Upper lobe of left lung (tissue), 6 donors: Measurements from ENCODE around the gene HLA-B. TPM values are rescaled to one million over a fixed set of nuclear protein-coding genes. Genes with fewer than 3 reads are reported as not detected.

Experiments used
- ATAC-seq, 2 donors: fragments of 200-7000 bp; cut with Tn5 transposase; one replicate each; pipeline ENCODE4 v1.9.1; 2022; ENCODE audit warnings: mild to moderate bottlenecking in 2 of 2, moderate library complexity in 2 of 2; ENCODE audit not compliant: low FRiP score in 2 of 2
- DNase-seq, 2 donors: peaks; one replicate each; pipeline ENCODE4 v3.0.0-alpha.2; 2019 to 2020
- H3K27ac ChIP-seq, 4 donors: fragments of 200-600 bp; sonication (generic); one replicate each; pipeline ENCODE4 v1.5.1; 2016 to 2019
- H3K27me3 ChIP-seq, 4 donors: fragments of 200-600 bp; sonication (generic); one replicate each; pipeline ENCODE4 v1.5.1; 2017 to 2019
- H3K36me3 ChIP-seq, 4 donors: fragments of 200-600 bp; sonication (generic); one replicate each; pipeline ENCODE4 v1.5.1; 2016 to 2019
- H3K4me1 ChIP-seq, 4 donors: fragments of 200-600 bp; sonication (generic); one replicate each; pipeline ENCODE4 v1.5.1; 2018 to 2019
- H3K4me3 ChIP-seq, 4 donors: fragments of 200-600 bp; sonication (generic); one replicate each; pipeline ENCODE4 v1.5.1; 2017 to 2019; ENCODE audit warnings: mild to moderate bottlenecking in 2 of 4, moderate library complexity in 1 of 4
- H3K9me3 ChIP-seq, 4 donors: fragments of 200-600 bp; sonication (generic); one replicate each; pipeline ENCODE4 v1.5.1; 2018 to 2019
- EP300 ChIP-seq, 4 donors: sonication (generic); formaldehyde crosslinking; IDR thresholded peaks; one replicate each; pipeline ENCODE4 v1.5.1; 2017; ENCODE audit warnings: antibody characterized with exemption in 4 of 4, control low read depth in 2 of 4
- POLR2A ChIP-seq, 4 donors: fragments of 450-650 bp; IDR thresholded peaks; one replicate each; pipeline ENCODE4 v1.5.1; 2016 to 2017; ENCODE audit warnings: antibody characterized with exemption in 4 of 4, mild to moderate bottlenecking in 2 of 4
- POLR2AphosphoS5 ChIP-seq, 2 donors: sonication (generic); formaldehyde crosslinking; IDR thresholded peaks; one replicate each; pipeline ENCODE4 v1.5.1; 2017; ENCODE audit warnings: antibody characterized with exemption in 2 of 2
- WGBS, 2 donors: methylation state at CpG; one replicate each; pipeline ENCODE4 v1.1.5; 2017 to 2018; 5-methylcytosine and 5-hydroxymethylcytosine counted together
- total RNA-seq, 6 donors: library from RNA; depleted of rRNA in 4 of 6; stranded (reverse); fragments of >200 nt in 4 of 6; gene quantifications; one replicate each; pipeline versions ENCODE4 v1.1.0 to v1.2.1, GENCODE V29; 2016 to 2021
- TF ChIP-seq, protein P1 (sequence below), 6 experiments: fragments of 450-650 bp in 4 of 6; fragments of 200-600 bp in 2 of 6; sonication (generic) in 2 of 6; IDR thresholded peaks; one replicate each; pipeline ENCODE4 v1.5.1; 2016 to 2019; ENCODE audit warnings: antibody characterized with exemption in 6 of 6
- donor health status: DM: no; HTN: no; CAD: no; lungs with moderate emphysema.
- donor health status: DM: no; HTN: yes; CAD: no; lungs with severe emphysema.

Gene HLA-B
- total RNA-seq, 6 donors from 2014 or later = 1,716 to 2,968 (median 2,484) TPM

DNA sequence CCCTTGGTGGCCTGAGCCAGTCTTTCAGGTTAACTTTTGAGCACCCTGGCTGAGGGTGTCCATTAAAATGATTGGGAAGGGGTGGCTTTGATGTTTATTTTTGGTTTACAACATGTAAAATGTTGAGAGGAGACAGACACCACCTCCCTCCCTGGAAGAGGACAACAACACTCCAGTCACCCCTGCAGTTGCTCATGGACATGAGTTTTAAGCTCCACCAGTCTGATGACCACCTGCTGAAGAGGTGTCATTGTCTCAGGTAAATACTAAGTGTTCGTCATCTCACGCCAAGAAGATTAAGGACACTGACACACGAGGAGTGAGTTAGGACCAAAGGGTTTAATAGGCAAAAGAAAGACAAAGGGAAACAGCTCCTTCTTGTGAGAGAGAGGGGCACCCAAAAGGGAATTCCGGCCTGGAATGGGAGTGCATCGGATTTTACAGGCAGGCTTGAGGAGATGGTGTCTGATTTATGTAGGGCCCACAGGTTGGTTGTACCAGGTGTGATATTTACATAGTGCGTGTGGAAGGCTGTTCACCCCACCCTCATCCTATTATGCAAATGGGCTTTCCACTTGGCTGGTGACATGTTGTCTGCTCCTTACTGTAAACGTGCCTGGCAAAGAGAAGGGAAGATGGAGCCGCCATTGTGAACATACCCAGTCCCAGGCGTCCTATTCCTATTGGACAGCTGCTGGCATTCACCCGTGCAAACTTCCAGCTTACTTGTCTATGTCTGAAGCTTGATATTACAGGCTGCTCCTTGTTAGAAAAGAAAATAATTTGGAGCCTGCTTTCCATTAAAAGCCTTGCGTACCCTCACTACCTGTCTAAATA, 6.6 kb downstream of the HLA-B start:
- Histone ChIP-seq H3K36me3 (peaks cover 6 to 28% (median 18%) of the 10 kb centered on the region in 4 donors), H3K9me3 (no peaks in the 10 kb centered on the region), H3K27me3 (no peaks in the 10 kb centered on the region), H3K4me3 (no peak overlapping the region), H3K4me1 (peaks cover 11 to 22% (median 16%) of the 10 kb centered on the region in 4 donors), H3K27ac (no peak overlapping the region)
- DNase-seq (no peak), ATAC-seq (no peak)
- 63 to 69% methylated on average over 11 of the region's 11 CpGs for WGBS, 2 donors
- TF ChIP-seq EP300 (IDR thresholded peaks at IDR 0.05) (no peak), POLR2AphosphoS5 (IDR thresholded peaks at IDR 0.05) (no peak), POLR2A (IDR thresholded peaks at IDR 0.05) (no peak)
- TF ChIP-seq, protein P1, sequence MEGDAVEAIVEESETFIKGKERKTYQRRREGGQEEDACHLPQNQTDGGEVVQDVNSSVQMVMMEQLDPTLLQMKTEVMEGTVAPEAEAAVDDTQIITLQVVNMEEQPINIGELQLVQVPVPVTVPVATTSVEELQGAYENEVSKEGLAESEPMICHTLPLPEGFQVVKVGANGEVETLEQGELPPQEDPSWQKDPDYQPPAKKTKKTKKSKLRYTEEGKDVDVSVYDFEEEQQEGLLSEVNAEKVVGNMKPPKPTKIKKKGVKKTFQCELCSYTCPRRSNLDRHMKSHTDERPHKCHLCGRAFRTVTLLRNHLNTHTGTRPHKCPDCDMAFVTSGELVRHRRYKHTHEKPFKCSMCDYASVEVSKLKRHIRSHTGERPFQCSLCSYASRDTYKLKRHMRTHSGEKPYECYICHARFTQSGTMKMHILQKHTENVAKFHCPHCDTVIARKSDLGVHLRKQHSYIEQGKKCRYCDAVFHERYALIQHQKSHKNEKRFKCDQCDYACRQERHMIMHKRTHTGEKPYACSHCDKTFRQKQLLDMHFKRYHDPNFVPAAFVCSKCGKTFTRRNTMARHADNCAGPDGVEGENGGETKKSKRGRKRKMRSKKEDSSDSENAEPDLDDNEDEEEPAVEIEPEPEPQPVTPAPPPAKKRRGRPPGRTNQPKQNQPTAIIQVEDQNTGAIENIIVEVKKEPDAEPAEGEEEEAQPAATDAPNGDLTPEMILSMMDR (IDR thresholded peaks at IDR 0.05) = no peak

DNA sequence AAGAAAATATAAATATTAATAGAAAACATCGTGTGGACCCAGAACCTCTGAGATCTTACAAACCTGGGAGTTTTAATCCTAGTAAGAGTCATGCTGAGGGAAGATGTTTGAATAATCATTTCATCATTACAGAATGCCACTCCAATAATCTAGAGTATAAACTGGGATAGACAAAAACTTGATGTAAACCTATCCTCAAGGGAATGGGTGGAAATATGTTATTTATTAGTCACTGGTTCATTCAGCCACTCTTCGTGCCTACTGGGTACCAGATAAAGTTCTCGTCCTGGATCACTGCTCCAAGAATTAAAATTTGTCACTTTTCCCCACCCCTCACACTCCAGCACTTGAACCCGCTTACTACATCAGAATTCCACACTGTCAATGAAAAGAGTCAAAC, 7.7 kb downstream of the HLA-B start:
- 75 to 80% methylated on average over 4 of the region's 4 CpGs for WGBS, 2 donors
- Histone ChIP-seq H3K27ac (no peak overlapping the region), H3K4me3 (no peak overlapping the region), H3K4me1 (peaks cover under 1 to 16% (median 7%) of the 10 kb centered on the region in 4 donors), H3K27me3 (no peaks in the 10 kb centered on the region), H3K9me3 (no peaks in the 10 kb centered on the region), H3K36me3 (peaks cover 6 to 17% (median 8%) of the 10 kb centered on the region in 4 donors)
- TF ChIP-seq, protein P1 (IDR thresholded peaks at IDR 0.05) = no peak
- TF ChIP-seq EP300 (IDR thresholded peaks at IDR 0.05) = no peak
- TF ChIP-seq POLR2A (IDR thresholded peaks at IDR 0.05) = no peak
- TF ChIP-seq POLR2AphosphoS5 (IDR thresholded peaks at IDR 0.05) = no peak
- ATAC-seq (no peak), DNase-seq (no peak)

DNA sequence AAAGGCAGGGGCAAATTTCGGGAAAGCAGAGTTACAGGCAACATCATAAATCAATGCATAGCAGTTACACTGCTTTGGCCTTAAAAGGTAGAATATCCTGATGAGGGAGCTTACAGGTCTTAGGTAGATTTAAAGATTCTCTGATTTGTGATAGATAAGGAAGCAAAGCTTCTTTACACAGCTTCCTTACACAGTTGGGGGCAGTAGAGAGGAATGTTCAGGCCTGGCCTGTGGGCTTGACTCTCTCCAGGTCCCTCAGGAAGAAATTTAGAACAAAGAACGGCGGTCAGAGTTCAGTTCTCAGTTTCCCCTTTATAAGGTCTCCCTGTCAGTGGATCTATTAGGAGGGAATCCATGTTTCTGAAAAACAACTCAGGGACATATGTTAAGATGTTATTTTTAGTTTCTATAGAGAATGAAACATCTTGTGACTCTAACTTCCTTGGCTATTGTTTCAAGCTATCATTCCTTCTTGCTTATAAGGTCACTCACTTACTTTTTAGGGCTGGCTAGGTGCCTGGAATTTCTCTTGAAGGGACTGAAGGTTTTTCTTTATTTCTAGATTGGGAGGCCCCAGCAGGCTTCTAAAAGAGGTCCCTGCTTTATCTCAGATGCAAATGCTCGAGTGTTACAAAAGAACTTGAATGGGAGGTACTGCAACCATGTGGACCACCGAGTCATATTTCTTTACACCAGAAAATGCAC, 11.8 kb downstream of the HLA-B start:
- Histone ChIP-seq H3K27ac (no peak overlapping the region), H3K27me3 (no peaks in the 10 kb centered on the region), H3K9me3 (peaks cover 0 to 5% (median 0%) of the 10 kb centered on the region in 4 donors), H3K36me3 (no peaks in the 10 kb centered on the region), H3K4me1 (no peaks in the 10 kb centered on the region), H3K4me3 (no peak overlapping the region)
- 60 to 67% methylated on average over 5 of the region's 5 CpGs for WGBS, 2 donors
- ATAC-seq = no peak
- TF ChIP-seq, protein P1 (IDR thresholded peaks at IDR 0.05) = no peak
- TF ChIP-seq POLR2A (IDR thresholded peaks at IDR 0.05) (no peak), POLR2AphosphoS5 (IDR thresholded peaks at IDR 0.05) (no peak), EP300 (IDR thresholded peaks at IDR 0.05) (no peak)
- no peak for DNase-seq

DNA sequence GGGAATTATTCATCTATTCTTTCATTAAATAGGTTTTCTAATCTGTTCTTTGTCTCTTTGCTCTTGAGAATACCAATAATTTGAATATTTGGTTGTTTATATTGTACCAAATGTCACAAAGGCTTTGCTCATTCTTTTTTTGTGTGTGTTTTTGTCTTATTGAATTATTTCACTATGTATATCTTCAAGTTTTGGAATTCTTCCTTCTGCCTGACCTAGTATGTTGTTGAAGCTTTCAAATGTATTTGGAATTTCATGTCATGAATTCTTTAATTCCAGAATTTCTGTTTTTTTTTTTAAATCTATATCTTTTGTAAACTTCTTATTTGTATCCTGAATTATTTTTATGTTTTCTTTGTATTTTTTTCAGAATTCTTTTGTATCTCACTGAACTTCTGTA, 16.8 kb downstream of the HLA-B start:
- Histone ChIP-seq H3K36me3 (no peaks in the 10 kb centered on the region), H3K4me1 (no peaks in the 10 kb centered on the region), H3K27me3 (no peaks in the 10 kb centered on the region), H3K4me3 (no peak overlapping the region), H3K27ac (no peak overlapping the region), H3K9me3 (peaks cover 0 to 25% (median 5%) of the 10 kb centered on the region in 4 donors)
- DNase-seq (no peak), ATAC-seq (no peak)
- no peak for TF ChIP-seq POLR2A (IDR thresholded peaks at IDR 0.05)
- TF ChIP-seq EP300 (IDR thresholded peaks at IDR 0.05) = no peak

DNA sequence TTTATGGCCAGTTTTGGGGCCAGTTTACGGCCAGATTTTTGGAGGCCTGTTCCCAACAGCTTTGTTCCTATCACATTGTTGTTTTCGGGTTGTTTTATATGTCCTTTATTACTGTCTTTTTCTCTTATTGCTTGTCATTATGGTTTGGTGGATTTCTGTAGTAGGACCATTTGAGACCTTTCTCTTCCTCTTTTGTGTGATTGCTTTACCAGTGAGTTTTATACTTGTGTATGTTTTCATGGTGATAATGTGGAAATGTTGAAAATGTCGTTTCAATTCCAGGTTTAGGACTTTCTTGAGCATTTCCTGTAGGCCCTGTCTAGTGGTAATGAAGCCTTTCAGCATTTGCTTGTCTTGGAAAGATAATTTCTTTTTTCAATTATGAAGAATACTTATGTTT, 17.8 kb downstream of the HLA-B start:
- Histone ChIP-seq H3K4me3 (no peak overlapping the region), H3K27ac (no peak overlapping the region), H3K27me3 (no peaks in the 10 kb centered on the region), H3K36me3 (no peaks in the 10 kb centered on the region), H3K4me1 (no peaks in the 10 kb centered on the region), H3K9me3 (peaks cover 0 to 25% (median 5%) of the 10 kb centered on the region in 4 donors)
- TF ChIP-seq POLR2A (IDR thresholded peaks at IDR 0.05) = no peak
- no peak for TF ChIP-seq EP300 (IDR thresholded peaks at IDR 0.05)
- no peak for TF ChIP-seq POLR2AphosphoS5 (IDR thresholded peaks at IDR 0.05)
- TF ChIP-seq, protein P1 (IDR thresholded peaks at IDR 0.05) = no peak
- no peak for DNase-seq
- 0 to 13% methylated on average over 1 to 3 of the region's 3 CpGs for WGBS, 2 donors
- ATAC-seq = no peak
